Erythroblast (primary cell): ENCODE data around the gene CAGE1.
"Not testable (repeated sequence)": the region's sequence is repeated elsewhere in the genome, so short reads cannot be mapped to it uniquely, and the experiment has no call there.

Experiments used
- GATA1 ChIP-seq: IDR thresholded peaks from 2 replicates; pipeline ENCODE4 v1.6.1; 2011; ENCODE audit warnings: low read depth, mild to moderate bottlenecking, control low read depth, low read length, moderate library complexity
- POLR2A ChIP-seq: IDR thresholded peaks from 2 replicates; pipeline ENCODE4 v1.6.1; 2011; ENCODE audit warnings: mild to moderate bottlenecking, low read length

- not testable (repeated sequence) for TF ChIP-seq POLR2A, GATA1
Observed at GRCh38 chr6:7347551-7347997, 42.0 kb downstream of the CAGE1 start.
